A673 (cell line): ENCODE results near the gene TFDP1.

ENCODE experiments used
- EZH2 ChIP-seq: fragments of 200-600 bp; sonication (generic); IDR thresholded peaks from 2 replicates; pipeline ENCODE4 v1.6.1; 2017; ENCODE audit warnings: borderline replicate concordance, low read depth, mild to moderate bottlenecking, mixed read lengths, antibody characterized with exemption, low read length; ENCODE audit not compliant: poor library complexity, severe bottlenecking
- TF ChIP-seq, protein P1 (sequence below): fragments of 300-800, 200-600 bp; sonication (generic); conservative IDR thresholded peaks from 2 replicates; pipeline ENCODE4 v1.5.1; 2017; ENCODE audit warnings: low read depth, mild to moderate bottlenecking, antibody characterized with exemption, low read length, moderate library complexity, mixed read lengths

DNA sequence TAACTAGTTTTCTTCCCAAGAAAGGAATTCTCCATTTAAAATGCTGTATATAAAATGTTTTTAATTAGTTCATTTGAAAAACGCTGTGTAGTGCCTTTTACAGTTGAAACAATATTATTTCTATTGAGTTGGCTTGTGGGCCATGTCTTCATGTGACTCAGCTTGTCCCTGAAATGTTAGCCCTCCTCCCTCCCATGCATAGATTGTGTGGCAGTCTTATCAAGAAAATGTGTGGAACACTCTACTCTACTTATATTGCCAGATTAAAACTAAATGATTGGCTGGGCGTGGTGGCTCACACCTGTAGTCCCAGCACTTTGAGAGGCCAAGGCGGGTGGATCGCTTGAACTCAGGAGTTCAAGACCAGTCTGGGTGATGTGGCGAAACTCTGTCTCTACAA is 33.4 kb downstream of the TFDP1 start:
- TF ChIP-seq, protein P1, sequence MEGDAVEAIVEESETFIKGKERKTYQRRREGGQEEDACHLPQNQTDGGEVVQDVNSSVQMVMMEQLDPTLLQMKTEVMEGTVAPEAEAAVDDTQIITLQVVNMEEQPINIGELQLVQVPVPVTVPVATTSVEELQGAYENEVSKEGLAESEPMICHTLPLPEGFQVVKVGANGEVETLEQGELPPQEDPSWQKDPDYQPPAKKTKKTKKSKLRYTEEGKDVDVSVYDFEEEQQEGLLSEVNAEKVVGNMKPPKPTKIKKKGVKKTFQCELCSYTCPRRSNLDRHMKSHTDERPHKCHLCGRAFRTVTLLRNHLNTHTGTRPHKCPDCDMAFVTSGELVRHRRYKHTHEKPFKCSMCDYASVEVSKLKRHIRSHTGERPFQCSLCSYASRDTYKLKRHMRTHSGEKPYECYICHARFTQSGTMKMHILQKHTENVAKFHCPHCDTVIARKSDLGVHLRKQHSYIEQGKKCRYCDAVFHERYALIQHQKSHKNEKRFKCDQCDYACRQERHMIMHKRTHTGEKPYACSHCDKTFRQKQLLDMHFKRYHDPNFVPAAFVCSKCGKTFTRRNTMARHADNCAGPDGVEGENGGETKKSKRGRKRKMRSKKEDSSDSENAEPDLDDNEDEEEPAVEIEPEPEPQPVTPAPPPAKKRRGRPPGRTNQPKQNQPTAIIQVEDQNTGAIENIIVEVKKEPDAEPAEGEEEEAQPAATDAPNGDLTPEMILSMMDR: no peak
- TF ChIP-seq EZH2: no peak
